ELF-1 (cell line): ENCODE results near the gene LATS2.
A peak's percentile ranks its signal among the peaks of the same experiment; 100 is the strongest.

ENCODE experiments used
- DNase-seq: peaks from one replicate; pipeline ENCODE4 v3.0.0-alpha.2; 2016; ENCODE audit warnings: low read depth, low spot score

Gene LATS2

GRCh38 chr13:21061029-21061763 lies at the start of gene LATS2:
TSS of gene LATS2 (minus strand) at chr13:21061586. CDS start at chr13:21046026, 15,560 bp downstream.
- peak; percentile 98 for DNase-seq

DNA sequence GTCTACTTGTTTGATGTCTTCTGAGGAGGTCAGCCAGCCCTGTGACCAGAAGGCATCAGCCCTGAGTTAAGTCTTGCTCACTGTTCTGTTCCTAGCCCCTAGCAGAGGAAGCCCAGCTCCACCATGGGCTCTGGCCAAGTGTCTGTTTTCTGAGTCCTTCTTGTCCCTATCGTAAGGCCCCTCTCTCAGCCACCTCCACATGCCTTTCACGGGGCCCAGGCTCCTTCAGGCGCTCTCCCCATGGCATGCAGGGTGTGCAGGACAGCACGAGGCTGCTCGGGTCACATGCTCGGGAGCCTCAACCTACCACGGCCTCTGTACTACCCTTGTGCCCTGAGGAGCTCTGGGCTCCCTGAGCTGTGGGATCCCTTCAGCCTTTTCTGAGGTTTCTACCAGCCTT lies 47.8 kb upstream of the LATS2 start:
- DNase-seq, result no peak

DNA sequence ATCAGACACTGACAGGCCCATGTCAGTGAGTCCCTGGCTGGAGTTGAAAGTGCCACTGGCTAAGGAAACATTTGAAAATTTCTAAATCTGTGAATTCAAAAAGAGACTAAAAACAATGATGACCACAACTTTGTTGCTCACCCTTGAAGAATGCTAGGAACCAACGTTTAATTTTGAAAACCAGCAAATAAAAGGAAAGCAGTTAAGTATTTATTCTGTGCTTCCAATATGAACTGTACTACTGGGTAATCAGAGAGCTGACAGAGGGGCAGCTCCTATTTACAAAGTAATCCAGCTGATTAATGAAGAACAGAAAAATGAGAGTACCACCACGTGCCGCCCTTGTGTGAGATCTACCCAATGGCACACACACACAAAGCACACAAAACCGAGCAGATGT lies 44.7 kb upstream of the LATS2 start:
- no peak for DNase-seq

- DNase-seq, result no peak
Measured at GRCh38 chr13:21104199-21105019, 43.0 kb upstream of the LATS2 start.

DNA sequence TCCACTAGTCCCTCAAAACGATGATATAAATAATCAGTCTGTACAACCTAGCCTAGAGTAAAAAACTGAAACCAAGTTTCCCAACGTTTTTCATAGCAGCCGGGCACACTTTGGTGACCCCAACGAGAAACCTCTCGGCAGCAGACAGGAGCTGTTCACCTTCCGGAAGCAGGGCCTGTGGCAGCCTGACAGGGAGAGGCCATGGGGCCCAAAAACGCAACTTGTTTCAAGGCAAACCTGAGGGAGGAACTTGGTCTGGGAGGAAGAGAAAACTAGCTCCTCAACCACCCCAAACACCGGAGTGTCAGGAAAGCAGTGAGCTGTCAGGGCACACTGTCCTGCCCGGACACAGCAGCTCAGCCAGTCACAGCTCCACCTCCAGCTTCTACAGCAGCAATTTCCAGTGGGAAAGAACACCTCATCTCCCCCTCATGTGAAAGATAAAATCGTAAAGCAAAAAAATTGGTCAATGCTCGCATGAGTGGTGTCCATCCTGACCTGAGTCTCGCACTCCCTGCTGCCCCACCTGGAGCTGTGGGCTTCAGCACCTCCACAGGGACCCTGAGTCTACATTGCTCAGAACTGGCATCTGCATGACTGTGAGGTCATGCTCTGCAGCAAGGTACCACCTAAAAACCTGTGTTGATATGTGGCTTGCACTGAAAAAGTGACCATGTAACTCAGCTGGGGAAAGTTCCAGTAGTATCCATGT lies 40.6 kb upstream of the LATS2 start:
- no peak for DNase-seq

GRCh38 chr13:21100994-21101757 lies 39.8 kb upstream of the LATS2 start:
- no peak for DNase-seq

GRCh38 chr13:21100211-21100610 lies 38.8 kb upstream of the LATS2 start:
- no peak for DNase-seq

- DNase-seq, result no peak
Measured at GRCh38 chr13:21095311-21095710, 33.9 kb upstream of the LATS2 start.

DNA sequence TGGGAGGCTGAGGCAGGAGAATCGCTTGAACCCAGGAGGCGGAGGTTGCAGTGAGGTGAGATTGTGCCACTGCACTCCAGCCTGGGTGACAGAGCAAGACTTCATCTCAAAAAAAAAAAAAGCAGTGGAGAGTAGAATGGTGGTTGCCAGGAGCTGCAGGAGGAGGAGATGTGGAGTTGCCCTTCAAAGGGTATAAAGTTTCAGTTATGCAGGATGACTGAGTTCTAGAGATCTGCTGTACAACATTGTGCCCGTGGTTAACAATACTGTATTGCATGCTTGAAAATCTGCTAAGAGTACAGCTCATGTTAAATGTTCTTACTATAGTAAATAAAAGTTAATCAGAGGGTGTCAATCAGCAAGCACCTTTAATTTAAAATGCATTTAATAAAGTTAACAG lies 28.4 kb upstream of the LATS2 start:
- DNase-seq, result no peak

GRCh38 chr13:21088534-21088933 lies 27.1 kb upstream of the LATS2 start:
- no peak for DNase-seq

DNA sequence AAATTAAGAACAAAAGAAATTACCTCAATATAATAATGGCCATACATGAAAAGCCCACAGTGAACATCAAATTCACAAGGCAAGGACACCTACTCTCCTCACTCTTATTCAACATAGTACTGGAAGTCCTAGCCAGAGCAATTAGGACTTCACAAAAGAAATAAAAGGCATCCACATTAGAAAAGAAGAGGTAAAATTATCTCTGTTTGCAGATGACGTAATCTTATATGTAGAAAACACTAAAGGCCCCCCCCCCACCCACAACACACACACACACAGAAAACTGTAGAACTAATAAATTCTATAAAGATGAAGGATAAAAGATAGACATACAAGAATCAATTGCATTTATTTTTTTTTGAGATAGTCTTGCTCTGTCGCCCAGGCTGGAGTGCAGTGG lies 25.5 kb upstream of the LATS2 start:
- no peak for DNase-seq

DNA sequence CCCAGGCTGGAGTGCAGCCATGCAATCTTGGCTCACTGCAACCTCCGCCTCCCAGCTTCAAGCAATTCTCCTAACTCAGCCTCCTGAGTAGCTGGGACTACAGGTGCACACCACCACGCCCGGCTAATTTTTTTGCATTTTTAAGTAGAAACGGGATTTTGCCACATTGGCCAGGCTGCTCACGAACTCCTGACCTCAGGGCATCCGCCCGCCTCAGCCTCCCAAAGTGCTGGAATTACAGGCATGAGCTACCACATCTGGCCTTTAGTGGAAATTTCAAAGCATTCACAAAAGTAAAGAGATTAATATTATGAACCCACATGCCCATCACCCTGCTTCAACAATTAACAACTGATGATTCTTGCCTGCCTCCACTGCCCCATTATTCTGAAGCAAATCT lies 20.5 kb upstream of the LATS2 start:
- DNase-seq, result no peak

- DNase-seq, result no peak
Measured at GRCh38 chr13:21080593-21080891, 19.2 kb upstream of the LATS2 start.

GRCh38 chr13:21079761-21080592 lies 18.6 kb upstream of the LATS2 start:
- peak; percentile 20 for DNase-seq

GRCh38 chr13:21079221-21079620 lies 17.8 kb upstream of the LATS2 start:
- DNase-seq, result no peak

GRCh38 chr13:21078501-21078900 lies 17.1 kb upstream of the LATS2 start:
- no peak for DNase-seq

DNA sequence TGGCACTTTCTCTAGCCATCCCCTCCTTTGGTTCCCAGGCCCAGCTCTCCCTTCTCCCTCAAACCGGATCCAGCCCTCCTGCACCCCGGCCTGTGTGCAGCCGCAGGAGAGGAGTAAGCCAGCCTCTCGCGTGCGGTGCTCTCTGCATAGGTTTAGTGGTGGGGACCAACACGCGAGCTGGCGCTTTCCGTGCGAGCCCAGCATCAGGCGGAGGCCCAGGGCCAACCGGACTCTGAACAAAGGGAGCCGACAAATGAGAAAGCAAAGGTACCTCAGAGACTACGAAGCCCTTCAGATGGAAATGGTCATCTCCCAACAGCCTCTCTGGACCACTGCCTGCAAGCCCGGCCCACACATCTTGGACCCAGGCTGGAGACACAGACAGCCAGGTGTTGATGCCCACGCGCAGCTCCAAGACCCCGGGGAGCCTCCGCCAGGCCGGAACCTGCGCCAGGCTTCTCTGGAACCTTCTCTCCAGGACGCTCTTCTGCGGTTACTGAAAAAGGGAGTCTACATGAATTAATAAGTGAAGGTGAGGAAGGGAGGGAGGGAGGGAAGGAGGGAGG lies 16.5 kb upstream of the LATS2 start:
- no peak for DNase-seq

GRCh38 chr13:21077076-21077787 lies 15.8 kb upstream of the LATS2 start:
- DNase-seq, result no peak

DNA sequence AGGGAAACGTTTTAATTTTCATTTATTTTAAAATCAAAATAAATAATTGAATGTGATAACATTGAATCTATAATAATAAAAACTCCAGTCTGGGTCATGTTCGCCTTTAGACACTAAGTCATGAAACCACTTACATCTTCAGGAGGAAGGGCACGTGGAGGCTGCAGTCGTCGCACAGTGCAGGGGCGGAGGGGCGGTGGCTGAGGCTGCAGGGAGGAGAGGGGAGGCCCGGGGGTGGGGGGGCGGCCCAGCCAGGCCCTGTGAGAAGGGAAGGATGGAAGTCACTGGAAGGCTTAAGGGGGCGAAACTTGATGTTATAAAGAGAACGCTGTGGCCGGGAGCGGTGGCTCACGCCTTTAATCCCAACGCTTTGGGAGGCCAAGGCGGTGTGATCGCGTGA lies 14.9 kb upstream of the LATS2 start:
- DNase-seq, result no peak
